DND-41 (cell line): ENCODE data around the gene FBXL19.

ENCODE experiments used
- EZH2 ChIP-seq: IDR thresholded peaks from 3 replicates; pipeline ENCODE4 v1.6.1; 2012; ENCODE audit warnings: borderline replicate concordance, low read depth, mild to moderate bottlenecking, moderate library complexity, low read length, inconsistent platforms; ENCODE audit not compliant: severe bottlenecking
- TF ChIP-seq, protein P1 (sequence below): IDR thresholded peaks from 2 replicates; pipeline ENCODE4 v1.5.1; 2012; ENCODE audit warnings: borderline replicate concordance, low read length, moderate library complexity, mild to moderate bottlenecking; ENCODE audit not compliant: poor library complexity, severe bottlenecking; ENCODE audit errors: extremely low read depth

DNA sequence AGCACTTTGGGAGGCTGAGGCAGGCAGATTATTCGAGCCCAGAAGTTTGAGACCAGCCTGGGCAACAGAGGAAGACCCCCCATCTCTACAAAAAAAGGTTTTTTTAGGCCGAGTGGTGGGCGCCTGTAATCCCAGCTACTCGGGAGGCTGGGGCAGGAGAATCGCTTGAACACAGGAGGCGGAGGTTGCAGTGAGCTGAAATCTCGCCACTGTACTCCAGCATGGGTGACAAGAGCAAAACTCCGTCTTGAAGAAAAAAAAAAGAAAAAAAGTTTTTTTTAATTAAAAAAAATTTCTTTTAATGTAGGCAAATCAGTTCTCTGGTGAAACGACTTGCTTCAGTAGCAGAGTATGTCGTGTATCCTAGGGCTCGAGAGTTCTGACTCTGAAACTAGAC lies 72.6 kb downstream of the FBXL19 start:
- TF ChIP-seq, protein P1, sequence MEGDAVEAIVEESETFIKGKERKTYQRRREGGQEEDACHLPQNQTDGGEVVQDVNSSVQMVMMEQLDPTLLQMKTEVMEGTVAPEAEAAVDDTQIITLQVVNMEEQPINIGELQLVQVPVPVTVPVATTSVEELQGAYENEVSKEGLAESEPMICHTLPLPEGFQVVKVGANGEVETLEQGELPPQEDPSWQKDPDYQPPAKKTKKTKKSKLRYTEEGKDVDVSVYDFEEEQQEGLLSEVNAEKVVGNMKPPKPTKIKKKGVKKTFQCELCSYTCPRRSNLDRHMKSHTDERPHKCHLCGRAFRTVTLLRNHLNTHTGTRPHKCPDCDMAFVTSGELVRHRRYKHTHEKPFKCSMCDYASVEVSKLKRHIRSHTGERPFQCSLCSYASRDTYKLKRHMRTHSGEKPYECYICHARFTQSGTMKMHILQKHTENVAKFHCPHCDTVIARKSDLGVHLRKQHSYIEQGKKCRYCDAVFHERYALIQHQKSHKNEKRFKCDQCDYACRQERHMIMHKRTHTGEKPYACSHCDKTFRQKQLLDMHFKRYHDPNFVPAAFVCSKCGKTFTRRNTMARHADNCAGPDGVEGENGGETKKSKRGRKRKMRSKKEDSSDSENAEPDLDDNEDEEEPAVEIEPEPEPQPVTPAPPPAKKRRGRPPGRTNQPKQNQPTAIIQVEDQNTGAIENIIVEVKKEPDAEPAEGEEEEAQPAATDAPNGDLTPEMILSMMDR = no peak
- TF ChIP-seq EZH2 = no peak
